H9 (cell line): ENCODE data around the gene KPNA2. TPM values are rescaled to one million over a fixed set of nuclear protein-coding genes. Genes with fewer than 3 reads are reported as not detected.
A peak's percentile ranks its signal among the peaks of the same experiment; 100 is the strongest.
"Not testable (repeated sequence)": the region's sequence is repeated elsewhere in the genome, so short reads cannot be mapped to it uniquely, and the experiment has no call there.

Experiments
- DNase-seq: peaks from one replicate; pipeline ENCODE4 v3.0.0-alpha.2; 2017
- H2AFZ ChIP-seq: one replicate; pipeline ENCODE4 v1.6.1; 2013; ENCODE audit warnings: mild to moderate bottlenecking, low read length, control low read depth, moderate library complexity
- H2AK5ac ChIP-seq: 2 replicates; pipeline ENCODE4 v1.6.1; 2013; ENCODE audit warnings: low read length, control low read depth, mixed read lengths; ENCODE audit not compliant: insufficient read length
- H2BK120ac ChIP-seq: one replicate; pipeline ENCODE4 v1.6.1; 2013; ENCODE audit warnings: low read depth, mild to moderate bottlenecking, low read length, control low read depth, inconsistent platforms; ENCODE audit not compliant: poor library complexity, severe bottlenecking
- H2BK12ac ChIP-seq: 2 replicates; pipeline ENCODE4 v1.6.1; 2013; ENCODE audit warnings: low read length, control low read depth, mixed read lengths, low read depth; ENCODE audit not compliant: insufficient read length
- H2BK15ac ChIP-seq: 2 replicates; pipeline ENCODE4 v1.6.1; 2013; ENCODE audit warnings: low read depth, low read length, control low read depth
- H2BK20ac ChIP-seq: one replicate; pipeline ENCODE4 v1.6.1; 2013; ENCODE audit warnings: low read depth, mild to moderate bottlenecking, low read length, control low read depth, inconsistent platforms; ENCODE audit not compliant: poor library complexity, severe bottlenecking
- H2BK5ac ChIP-seq: 2 replicates; pipeline ENCODE4 v1.6.1; 2013; ENCODE audit warnings: low read length, control low read depth, mixed read lengths; ENCODE audit not compliant: insufficient read length
- H3K14ac ChIP-seq: 2 replicates; pipeline ENCODE4 v1.6.1; 2013; ENCODE audit warnings: low read length, control low read depth; ENCODE audit not compliant: insufficient read depth
- H3K18ac ChIP-seq: 2 replicates; pipeline ENCODE4 v1.6.1; 2013; ENCODE audit warnings: low read depth, mild to moderate bottlenecking, mixed read lengths, low read length, control low read depth; ENCODE audit not compliant: insufficient read length
- H3K23ac ChIP-seq: 2 replicates; pipeline ENCODE4 v1.6.1; 2013; ENCODE audit warnings: low read length, control low read depth, mixed read lengths, low read depth; ENCODE audit not compliant: insufficient read length
- H3K23me2 ChIP-seq: 2 replicates; pipeline ENCODE4 v1.6.1; 2013; ENCODE audit warnings: low read depth, mild to moderate bottlenecking, mixed read lengths, low read length, control low read depth; ENCODE audit not compliant: insufficient read length, poor library complexity, severe bottlenecking
- H3K27ac ChIP-seq: 2 replicates; pipeline ENCODE4 v1.5.1; 2013; ENCODE audit warnings: low read length, control low read depth, mixed read lengths, low read depth; ENCODE audit not compliant: insufficient read length
- H3K27me3 ChIP-seq: 2 replicates; pipeline ENCODE4 v1.6.1; 2013; ENCODE audit warnings: low read length, control low read depth, inconsistent platforms; ENCODE audit not compliant: insufficient read depth
- H3K4ac ChIP-seq: 2 replicates; pipeline ENCODE4 v1.6.1; 2013; ENCODE audit warnings: low read depth, mild to moderate bottlenecking, control low read depth, inconsistent platforms, low read length, moderate library complexity
- H3K4me1 ChIP-seq: 2 replicates; pipeline ENCODE4 v1.6.1; 2013; ENCODE audit warnings: low read length, control low read depth, inconsistent platforms; ENCODE audit not compliant: insufficient read depth
- H3K4me2 ChIP-seq: 2 replicates; pipeline ENCODE4 v1.6.1; 2013; ENCODE audit warnings: low read length, control low read depth, mixed read lengths; ENCODE audit not compliant: insufficient read length, insufficient read depth
- H3K56ac ChIP-seq: 2 replicates; pipeline ENCODE4 v1.6.1; 2013; ENCODE audit warnings: low read depth, mild to moderate bottlenecking, mixed read lengths, low read length, control low read depth; ENCODE audit not compliant: insufficient read length
- H3K79me1 ChIP-seq: 2 replicates; pipeline ENCODE4 v1.6.1; 2013; ENCODE audit warnings: low read depth, mild to moderate bottlenecking, moderate library complexity, low read length, control low read depth, inconsistent platforms; ENCODE audit not compliant: insufficient read depth, poor library complexity, severe bottlenecking
- H3K79me2 ChIP-seq: 2 replicates; pipeline ENCODE4 v1.6.1; 2013; ENCODE audit warnings: low read length, control low read depth, inconsistent platforms; ENCODE audit not compliant: insufficient read depth
- H3K9ac ChIP-seq: 2 replicates; pipeline ENCODE4 v1.6.1; 2013; ENCODE audit warnings: low read length, control low read depth, mixed read lengths; ENCODE audit not compliant: insufficient read length; ENCODE audit errors: extremely low read depth
- H3K9me3 ChIP-seq: one replicate; pipeline ENCODE4 v1.6.1; 2013; ENCODE audit warnings: low read depth, low read length, inconsistent platforms; ENCODE audit not compliant: control insufficient read depth
- H3T11ph ChIP-seq: one replicate; pipeline ENCODE4 v1.6.1; 2013; ENCODE audit warnings: mild to moderate bottlenecking, low read length, control low read depth, inconsistent platforms
- H4K20me1 ChIP-seq: one replicate; pipeline ENCODE4 v1.6.1; 2013; ENCODE audit not compliant: control insufficient read depth, insufficient read length, insufficient read depth
- H4K5ac ChIP-seq: 2 replicates; pipeline ENCODE4 v1.6.1; 2013; ENCODE audit warnings: low read depth, mild to moderate bottlenecking, mixed read lengths, low read length, control low read depth; ENCODE audit not compliant: insufficient read length
- H4K8ac ChIP-seq: replicated peaks from 2 replicates; pipeline ENCODE4 v1.6.1; 2013; ENCODE audit warnings: low read length, control low read depth, mixed read lengths, low read depth; ENCODE audit not compliant: insufficient read length
- H4K91ac ChIP-seq: 2 replicates; pipeline ENCODE4 v1.6.1; 2013; ENCODE audit warnings: low read depth, mild to moderate bottlenecking, moderate library complexity, mixed read lengths, low read length, control low read depth; ENCODE audit not compliant: insufficient read length
- H3K27ac Mint-ChIP-seq, 3 experiments: 2 replicates in 2 of 3; 3 replicates in 1 of 3; pipeline ENCODE4 v1.8.0; 2020 to 2021; ENCODE audit warnings: mixed read lengths in 3 of 3, mild to moderate bottlenecking in 1 of 3, moderate library complexity in 1 of 3
- H3K27me3 Mint-ChIP-seq: 2 replicates; pipeline ENCODE4 v1.8.0; 2021; ENCODE audit warnings: low read depth, mild to moderate bottlenecking, moderate library complexity, mixed read lengths
- H3K36me3 Mint-ChIP-seq, 3 experiments: 2 replicates in 2 of 3; 3 replicates in 1 of 3; pipeline ENCODE4 v1.8.0; 2020 to 2021; ENCODE audit warnings: low read depth in 3 of 3, mixed read lengths in 3 of 3; ENCODE audit not compliant: insufficient read depth in 1 of 3
- H3K4me1 Mint-ChIP-seq, 2 experiments: 2 replicates each; pipeline ENCODE4 v1.8.0; 2020; ENCODE audit warnings: mixed read lengths in 2 of 2
- H3K4me3 Mint-ChIP-seq, 2 experiments: 2 replicates in 1 of 2; 3 replicates in 1 of 2; pipeline ENCODE4 v1.8.0; 2020 to 2021; ENCODE audit warnings: mild to moderate bottlenecking in 2 of 2, mixed read lengths in 2 of 2, moderate library complexity in 1 of 2
- H3K9me3 Mint-ChIP-seq, 2 experiments: 2 replicates in 1 of 2; 3 replicates in 1 of 2; pipeline ENCODE4 v1.8.0; 2020; ENCODE audit warnings: mild to moderate bottlenecking in 2 of 2, mixed read lengths in 2 of 2, moderate library complexity in 1 of 2
- WGBS: extraction: QIAGEN DNeasy Blood & Tissue Kit; methylation state at CpG from one replicate; pipeline ENCODE4 v1.1.7; 2013; ENCODE audit warnings: missing lambda C conversion rate, low lambda C conversion rate, mixed read lengths; ENCODE audit not compliant: insufficient read length; ENCODE audit errors: extremely low coverage; 5-methylcytosine and 5-hydroxymethylcytosine counted together
- total RNA-seq: library from RNA; stranded (reverse); gene quantifications from 2 replicates; pipeline ENCODE4 v1.2.1, GENCODE V29; 2021
- TF ChIP-seq, protein P1 (sequence below): fragments of 200-600 bp; sonication (generic); conservative IDR thresholded peaks from 3 replicates; pipeline ENCODE4 v1.8.0; 2021; ENCODE audit warnings: antibody characterized with exemption, mild to moderate bottlenecking

KPNA2 gene
- total RNA-seq, 1 experiment from 2014 or later: 432 TPM

DNA sequence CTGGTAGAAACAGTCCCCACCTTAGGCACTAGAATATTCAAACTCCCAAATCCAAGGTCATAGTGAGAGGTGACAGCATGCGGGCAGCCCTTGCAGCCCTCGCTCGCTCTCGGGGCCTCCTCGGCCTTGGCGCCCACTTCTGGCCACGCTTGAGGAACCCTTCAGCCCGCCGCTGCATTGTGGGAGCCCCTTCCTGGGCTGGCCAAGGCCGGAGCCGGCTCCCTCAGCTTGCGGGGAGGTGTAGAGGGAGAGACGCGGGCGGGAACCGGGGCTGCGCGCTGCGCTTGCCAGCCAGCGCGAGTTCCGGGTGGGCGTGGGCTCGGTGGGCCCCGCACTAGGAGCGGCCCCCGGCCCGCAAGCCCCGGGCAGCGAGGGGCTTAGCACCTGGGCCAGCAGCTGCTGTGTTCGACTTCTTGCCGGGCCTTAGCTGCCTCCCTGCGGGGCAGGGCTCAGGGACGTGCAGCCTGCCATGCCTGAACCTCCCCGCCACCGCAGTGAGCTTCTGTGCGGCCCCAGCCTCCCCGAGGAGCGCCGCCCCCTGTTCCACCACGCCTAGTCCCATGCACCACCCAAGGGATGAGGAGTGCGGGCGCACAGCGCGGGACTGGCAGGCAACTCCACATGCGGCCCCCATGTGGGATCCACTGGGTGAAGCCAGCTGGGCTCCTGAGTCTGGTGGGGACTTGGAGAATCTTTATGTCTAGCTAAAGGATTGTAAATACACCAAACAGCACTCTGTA is 45.0 kb downstream of the KPNA2 start:
- no CpG with 5 or more reads among the region's 46 CpGs for WGBS
- H3K27ac Mint-ChIP-seq: no peak overlapping the region

DNA sequence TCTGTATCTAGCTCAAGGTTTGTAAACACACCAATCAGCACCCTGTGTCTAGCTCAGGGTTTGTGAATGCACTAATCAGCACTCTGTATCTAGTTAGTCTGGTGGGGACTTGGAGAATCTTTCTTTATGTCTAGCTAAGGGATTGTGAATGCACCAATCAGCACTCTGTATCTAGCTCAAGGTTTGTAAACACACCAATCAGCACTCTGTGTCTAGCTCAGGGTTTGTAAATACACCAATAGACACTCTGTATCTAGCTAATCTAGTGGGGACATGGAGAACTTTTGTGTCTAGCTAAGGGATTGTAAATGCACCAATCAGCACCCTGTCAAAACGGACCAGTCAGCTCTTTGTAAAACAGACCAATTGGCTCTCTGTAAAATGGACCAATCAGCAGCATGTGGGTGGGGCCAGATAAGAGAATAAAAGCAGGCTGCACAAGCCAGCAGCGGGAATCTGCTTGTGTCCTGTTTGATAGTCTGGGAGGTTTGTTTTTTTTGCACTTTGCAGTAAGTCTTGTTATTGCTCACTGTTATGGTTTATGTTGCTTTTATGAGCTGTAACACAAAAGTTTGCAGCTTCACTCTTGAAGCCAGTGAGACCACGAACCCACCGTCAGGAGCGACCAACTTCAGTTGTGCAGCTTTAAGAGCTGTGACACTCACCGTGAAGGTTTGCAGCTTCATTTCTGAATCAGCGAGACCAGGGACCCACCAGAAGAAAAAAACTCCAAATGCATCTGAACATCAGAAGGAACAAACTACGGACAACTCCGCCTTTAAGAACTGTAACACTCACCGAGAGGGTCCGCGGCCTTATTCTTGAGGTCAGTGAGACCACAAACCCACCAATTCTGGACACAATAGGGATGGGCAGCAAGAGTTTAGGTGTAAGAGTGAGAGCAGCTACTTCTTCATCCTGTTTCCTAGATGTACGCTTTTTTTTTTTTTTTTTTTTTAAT is 46.0 kb downstream of the KPNA2 start:
- not testable (repeated sequence) for H2AFZ ChIP-seq, H3K23me2 ChIP-seq, H3K4me3 Mint-ChIP-seq, H3K36me3 Mint-ChIP-seq, DNase-seq, H4K91ac ChIP-seq, H3K4me2 ChIP-seq, H2BK20ac ChIP-seq, H3K18ac ChIP-seq, H3K14ac ChIP-seq, H3K4me1 ChIP-seq, H4K20me1 ChIP-seq, H3K56ac ChIP-seq, H3K79me1 ChIP-seq, H2BK15ac ChIP-seq, H3K23ac ChIP-seq, H3K9ac ChIP-seq, H3K4ac ChIP-seq, H2AK5ac ChIP-seq, H4K8ac ChIP-seq, H2BK5ac ChIP-seq, H2BK120ac ChIP-seq, H2BK12ac ChIP-seq, H3K27me3 ChIP-seq, H3K27me3 Mint-ChIP-seq, H3K27ac ChIP-seq, H3K9me3 Mint-ChIP-seq, H3T11ph ChIP-seq, H4K5ac ChIP-seq, H3K9me3 ChIP-seq, H3K79me2 ChIP-seq
- Mint-ChIP-seq H3K4me1 (peaks cover 10 to 11% of the 10 kb centered on the region in 2 experiments), H3K27ac (0 out of 7 replicates have a peak overlapping the region, but pooled peaks of 1 of the 3 experiments have one; percentile 60)
- WGBS: no CpG with 5 or more reads among the region's 13 CpGs

More for the DNA sequence above, 45.0 kb downstream of the KPNA2 start:
- Histone ChIP-seq H2AK5ac (no peak overlapping the region), H3K27me3 (no peaks in the 10 kb centered on the region), H4K20me1 (no peaks in the 10 kb centered on the region), H4K8ac (no peak overlapping the region), H2BK12ac (no peak overlapping the region), H4K91ac (no peak overlapping the region), H3K23ac (no peak overlapping the region), H2BK120ac (no peak overlapping the region), H3K23me2 (no peaks in the 10 kb centered on the region), H3T11ph (no peak overlapping the region), H3K14ac (no peak overlapping the region; the same call in 1 of the 2 replicates), H2BK15ac (no peak overlapping the region), H2BK5ac (no peak overlapping the region), H3K4me1 (peaks cover 1% of the 10 kb centered on the region; the same call in 1 of the 2 replicates), H3K4me2 (no peak overlapping the region), H3K18ac (no peak overlapping the region), H3K4ac (no peak overlapping the region), H2BK20ac (no peak overlapping the region), H3K9me3 (no peaks in the 10 kb centered on the region), H3K79me2 (no peaks in the 10 kb centered on the region), H3K27ac (no peak overlapping the region), H3K79me1 (no peaks in the 10 kb centered on the region), H3K9ac (no peak overlapping the region), H4K5ac (no peak overlapping the region), H2AFZ (no peak overlapping the region), H3K56ac (no peak overlapping the region)
- peaks cover 0 to 7% of the 10 kb centered on the region in 2 experiments; a peak in 2 of 5 replicates for H3K9me3 Mint-ChIP-seq
- no peaks in the 10 kb centered on the region; the same call in 1 of the 2 replicates for H3K27me3 Mint-ChIP-seq
- H3K4me1 Mint-ChIP-seq: peaks cover 3% of the 10 kb centered on the region in 2 experiments
- H3K36me3 Mint-ChIP-seq: no peaks in the 10 kb centered on the region
- DNase-seq: peak; percentile 41
- TF ChIP-seq, protein P1, sequence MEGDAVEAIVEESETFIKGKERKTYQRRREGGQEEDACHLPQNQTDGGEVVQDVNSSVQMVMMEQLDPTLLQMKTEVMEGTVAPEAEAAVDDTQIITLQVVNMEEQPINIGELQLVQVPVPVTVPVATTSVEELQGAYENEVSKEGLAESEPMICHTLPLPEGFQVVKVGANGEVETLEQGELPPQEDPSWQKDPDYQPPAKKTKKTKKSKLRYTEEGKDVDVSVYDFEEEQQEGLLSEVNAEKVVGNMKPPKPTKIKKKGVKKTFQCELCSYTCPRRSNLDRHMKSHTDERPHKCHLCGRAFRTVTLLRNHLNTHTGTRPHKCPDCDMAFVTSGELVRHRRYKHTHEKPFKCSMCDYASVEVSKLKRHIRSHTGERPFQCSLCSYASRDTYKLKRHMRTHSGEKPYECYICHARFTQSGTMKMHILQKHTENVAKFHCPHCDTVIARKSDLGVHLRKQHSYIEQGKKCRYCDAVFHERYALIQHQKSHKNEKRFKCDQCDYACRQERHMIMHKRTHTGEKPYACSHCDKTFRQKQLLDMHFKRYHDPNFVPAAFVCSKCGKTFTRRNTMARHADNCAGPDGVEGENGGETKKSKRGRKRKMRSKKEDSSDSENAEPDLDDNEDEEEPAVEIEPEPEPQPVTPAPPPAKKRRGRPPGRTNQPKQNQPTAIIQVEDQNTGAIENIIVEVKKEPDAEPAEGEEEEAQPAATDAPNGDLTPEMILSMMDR: no peak
- no peak overlapping the region for H3K4me3 Mint-ChIP-seq
